Neutrophil (primary cell): Measurements from ENCODE around the gene RAB23.

Source experiments
- H3K27ac ChIP-seq: fragments of 200-600 bp; sonication (generic); 2 replicates; pipeline ENCODE4 v1.5.1; 2016; ENCODE audit warnings: mild to moderate bottlenecking, moderate library complexity
- H3K27me3 ChIP-seq: fragments of 200-600 bp; sonication (generic); 2 replicates; pipeline ENCODE4 v1.6.0; 2016; ENCODE audit warnings: mild to moderate bottlenecking
- H3K36me3 ChIP-seq: fragments of 200-600 bp; sonication (generic); 2 replicates; pipeline ENCODE4 v1.5.1; 2017
- H3K4me1 ChIP-seq, 2 experiments: fragments of 200-600 bp in 1 of 2; sonication (generic) in 1 of 2; 1 replicate in 1 of 2; 2 replicates in 1 of 2; pipeline versions ENCODE4 v1.5.1 to v1.6.1; 2013 to 2016; ENCODE audit warnings: low read depth in 1 of 2, low read length in 1 of 2, mild to moderate bottlenecking in 1 of 2, moderate library complexity in 1 of 2; ENCODE audit not compliant: control insufficient read depth in 1 of 2, insufficient read depth in 1 of 2
- H3K4me3 ChIP-seq, 2 experiments: fragments of 200-600 bp in 1 of 2; sonication (generic) in 1 of 2; 1 replicate in 1 of 2; 2 replicates in 1 of 2; pipeline ENCODE4 v1.5.1; 2013 to 2016; ENCODE audit warnings: low read depth in 1 of 2, low read length in 1 of 2, mild to moderate bottlenecking in 1 of 2, moderate library complexity in 1 of 2
- H3K9me3 ChIP-seq: fragments of 200-600 bp; sonication (generic); 2 replicates; pipeline ENCODE4 v1.5.1; 2016
- CTCF ChIP-seq: fragments of 200-600 bp; sonication (generic); IDR thresholded peaks from 2 replicates; pipeline ENCODE4 v1.5.1; 2016; ENCODE audit warnings: antibody characterized with exemption

Gene RAB23

GRCh38 chr6:57220083-57220703, 1.9 kb downstream of the RAB23 start:
- Histone ChIP-seq H3K4me3 (no peak overlapping the region), H3K36me3 (no peaks in the 10 kb centered on the region), H3K4me1 (peaks cover 14 to 17% of the 10 kb centered on the region in 2 experiments), H3K27ac (no peak overlapping the region), H3K9me3 (no peaks in the 10 kb centered on the region), H3K27me3 (peaks cover 44% of the 10 kb centered on the region)
- TF ChIP-seq CTCF = no peak

- Histone ChIP-seq H3K36me3 (no peaks in the 10 kb centered on the region), H3K27me3 (peaks cover 25% of the 10 kb centered on the region), H3K4me3 (no peak overlapping the region), H3K9me3 (no peaks in the 10 kb centered on the region), H3K4me1 (peaks cover 6 to 8% of the 10 kb centered on the region in 2 experiments), H3K27ac (no peak overlapping the region)
- no peak for TF ChIP-seq CTCF
Measured at GRCh38 chr6:57217270-57217669, 4.8 kb downstream of the RAB23 start.

GRCh38 chr6:57216235-57217101, 5.6 kb downstream of the RAB23 start:
- Histone ChIP-seq H3K27ac (no peak overlapping the region), H3K36me3 (no peaks in the 10 kb centered on the region), H3K4me3 (no peak overlapping the region)

GRCh38 chr6:57215260-57215659, 6.8 kb downstream of the RAB23 start:
- Histone ChIP-seq H3K27me3 (peaks cover 8% of the 10 kb centered on the region), H3K27ac (no peak overlapping the region), H3K4me3 (no peak overlapping the region), H3K9me3 (no peaks in the 10 kb centered on the region), H3K36me3 (no peaks in the 10 kb centered on the region), H3K4me1 (no peaks in the 10 kb centered on the region)
- TF ChIP-seq CTCF = no peak

More at GRCh38 chr6:57216235-57217101, 5.6 kb downstream of the RAB23 start:
- no peaks in the 10 kb centered on the region for H3K9me3 ChIP-seq
- peaks cover 20% of the 10 kb centered on the region for H3K27me3 ChIP-seq
- no peak for TF ChIP-seq CTCF
- H3K4me1 ChIP-seq = peaks cover 5% of the 10 kb centered on the region in 2 experiments

GRCh38 chr6:57210060-57210459, 12.0 kb downstream of the RAB23 start:
- no peak overlapping the region for H3K4me3 ChIP-seq
- no peaks in the 10 kb centered on the region for H3K4me1 ChIP-seq
- TF ChIP-seq CTCF = no peak
- no peaks in the 10 kb centered on the region for H3K9me3 ChIP-seq
- H3K27ac ChIP-seq = no peak overlapping the region
- H3K36me3 ChIP-seq = no peaks in the 10 kb centered on the region
- H3K27me3 ChIP-seq = no peaks in the 10 kb centered on the region
